GM19463 (cell line): ENCODE results near the gene TNFSF4.
"Not testable (repeated sequence)": the region's sequence is repeated elsewhere in the genome, so short reads cannot be mapped to it uniquely, and the experiment has no call there.

Experiments
- ATAC-seq: cut with Tn5 transposase; IDR thresholded peaks from one replicate; pipeline ENCODE4 v1.9.1; 2021; ENCODE audit warnings: mild to moderate bottlenecking, moderate library complexity; ENCODE audit not compliant: unreplicated experiment

TNFSF4 gene

DNA sequence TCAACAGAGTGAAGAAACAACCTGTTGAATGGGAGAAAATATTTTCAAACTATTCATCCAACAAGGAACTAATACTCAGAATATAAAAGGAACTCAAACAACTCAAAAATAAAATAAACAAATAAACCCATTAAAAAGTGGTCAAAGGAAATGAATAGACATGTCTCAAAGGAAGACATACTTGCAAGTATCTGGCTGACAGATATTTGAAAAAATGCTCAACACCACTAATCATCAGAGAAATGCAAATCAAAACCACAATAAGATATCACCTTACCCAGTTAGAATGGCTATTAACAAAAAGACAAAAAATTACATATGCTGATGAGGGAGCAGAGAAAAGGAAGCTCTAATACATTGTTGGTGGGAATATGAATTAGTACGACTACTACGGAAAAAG lies 38.2 kb downstream of the TNFSF4 start:
- no peak for ATAC-seq

DNA sequence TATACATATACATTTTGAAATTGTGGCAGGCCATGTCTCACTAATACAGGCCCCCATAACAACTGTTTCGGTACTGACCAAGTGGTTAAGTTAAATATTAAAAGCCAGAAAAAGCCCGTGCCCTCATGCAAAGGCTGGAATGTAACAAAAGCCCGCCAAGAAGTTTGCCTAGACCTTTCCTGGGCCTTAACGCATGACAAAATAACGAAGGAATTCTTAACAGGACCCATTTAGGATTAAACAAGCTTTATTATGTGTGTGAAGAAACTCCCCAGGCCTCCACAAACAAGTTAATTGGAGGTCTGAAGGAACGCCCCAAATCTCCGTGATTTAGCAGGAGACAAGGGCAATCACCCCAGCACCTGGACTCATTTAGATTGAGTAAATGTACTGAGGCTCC lies 42.4 kb downstream of the TNFSF4 start:
- ATAC-seq, result no peak

DNA sequence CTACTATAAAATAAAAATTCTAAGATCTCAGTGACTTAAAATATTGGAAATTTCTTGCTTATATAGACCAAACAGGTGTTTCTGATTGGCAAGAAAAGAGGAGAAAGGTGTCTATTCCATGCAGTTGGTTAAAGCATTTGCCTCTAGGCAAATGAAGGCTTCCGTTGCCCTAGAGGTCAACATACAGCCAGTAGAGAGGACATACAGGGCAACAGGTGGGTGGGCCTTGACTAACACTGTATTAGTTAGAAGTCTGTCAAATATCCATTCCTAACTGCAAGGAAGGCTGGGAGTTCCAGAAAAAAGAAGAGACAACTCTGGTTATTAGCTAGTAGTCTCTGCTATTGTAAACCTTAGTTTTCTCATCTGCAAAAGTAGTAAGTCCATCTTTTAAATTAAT lies 43.0 kb downstream of the TNFSF4 start:
- no peak for ATAC-seq

DNA sequence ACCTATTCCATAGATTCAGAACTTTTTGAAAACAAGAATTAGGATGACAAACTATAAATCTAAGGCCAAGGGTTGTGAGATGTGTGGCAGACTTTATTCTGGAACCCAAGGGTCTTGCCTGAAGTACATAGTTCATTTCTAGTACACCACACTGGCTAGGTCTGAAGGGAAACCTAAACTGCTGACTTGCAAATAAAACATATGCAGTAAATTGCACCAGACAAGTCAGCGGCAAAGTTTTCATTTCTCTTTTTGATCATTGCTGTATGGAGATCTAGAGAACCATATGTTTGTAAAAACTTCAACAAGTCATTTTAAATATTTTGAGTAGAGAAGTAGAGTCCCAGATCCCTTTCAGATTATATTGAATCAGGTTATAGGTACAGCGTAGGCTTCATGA lies 43.9 kb downstream of the TNFSF4 start:
- ATAC-seq, result no peak

GRCh38 chr1:173162601-173163000 lies 44.5 kb downstream of the TNFSF4 start:
- no peak for ATAC-seq

- ATAC-seq, result no peak
These were observed 45.5 kb downstream of the TNFSF4 start for GRCh38 chr1:173161510-173162221.

DNA sequence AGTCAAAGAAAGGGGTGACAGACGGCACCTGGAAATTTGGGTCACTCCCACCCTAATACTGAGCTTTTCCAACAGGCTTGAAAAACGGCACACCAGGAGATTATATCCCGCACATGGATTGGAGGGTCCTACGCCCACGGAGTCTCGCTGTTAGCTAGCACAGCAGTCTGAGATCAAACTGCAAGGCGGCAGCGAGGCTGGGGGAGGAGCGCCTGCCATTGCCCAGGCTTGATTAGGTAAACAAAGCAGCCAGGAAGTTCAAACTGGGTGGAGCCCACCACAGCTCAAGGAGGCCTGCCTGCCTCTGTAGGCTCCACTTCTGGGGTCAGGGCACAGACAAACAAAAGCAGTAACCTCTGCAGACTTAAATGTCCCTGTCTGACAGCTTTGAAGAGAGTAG lies 53.2 kb downstream of the TNFSF4 start:
- ATAC-seq, result not testable (repeated sequence)

DNA sequence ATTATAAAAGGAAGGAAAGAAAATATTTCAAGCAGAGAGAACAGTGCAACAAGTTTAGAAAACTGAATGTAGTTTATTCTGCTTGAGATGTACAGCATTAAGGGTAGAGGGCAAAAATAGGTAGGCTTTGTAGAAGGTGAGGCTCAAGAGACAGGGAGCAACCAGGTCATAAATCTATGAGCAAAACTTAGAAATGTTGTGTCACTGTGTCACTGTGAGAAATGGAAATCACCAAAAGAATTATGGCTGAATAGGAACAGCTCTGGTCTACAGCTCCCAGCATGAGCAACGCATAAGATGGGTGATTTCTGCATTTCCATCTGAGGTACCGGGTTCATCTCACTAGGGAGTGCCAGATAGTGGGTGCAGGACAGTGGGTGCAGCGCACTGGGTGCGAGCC lies 53.6 kb downstream of the TNFSF4 start:
- ATAC-seq, result no peak

DNA sequence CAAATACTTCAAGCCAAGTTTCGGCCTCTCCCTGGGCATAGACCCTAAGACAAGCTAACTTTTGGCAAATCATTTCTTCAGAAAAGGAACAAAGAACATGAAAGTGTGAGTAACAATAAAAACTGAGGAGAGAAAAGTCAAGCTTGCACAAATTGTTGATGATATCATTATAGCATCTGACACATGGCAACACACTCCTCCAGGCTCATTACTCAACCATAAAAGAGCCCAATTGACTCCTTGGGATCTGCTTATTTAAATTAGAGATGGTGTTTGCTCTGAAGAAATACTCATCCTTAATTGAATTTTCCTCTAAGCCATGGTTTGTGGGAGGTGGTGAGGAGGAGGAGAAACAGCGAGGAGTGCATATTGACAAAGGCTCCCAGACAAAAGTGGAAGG lies 54.5 kb downstream of the TNFSF4 start:
- ATAC-seq, result no peak

- ATAC-seq, result no peak
These were observed 56.3 kb downstream of the TNFSF4 start for GRCh38 chr1:173150795-173151194.

DNA sequence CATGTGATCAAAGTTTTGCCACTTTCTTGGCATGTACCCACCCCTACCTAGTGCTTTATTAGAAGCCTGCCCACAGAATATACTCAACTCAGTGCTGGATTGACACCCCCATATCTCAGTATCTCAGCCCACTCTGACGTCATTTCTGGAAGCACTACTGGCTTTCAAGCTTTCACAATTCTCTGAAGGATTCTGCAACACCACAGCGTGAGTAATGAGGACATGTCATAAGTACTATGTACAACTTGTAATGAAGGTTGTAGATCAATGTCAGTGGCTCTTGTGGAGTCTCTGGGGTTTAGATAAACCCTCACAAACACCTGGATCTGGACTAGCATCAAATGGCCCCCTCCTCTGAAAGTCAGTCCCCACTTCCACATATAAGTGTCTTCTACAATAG lies 57.2 kb downstream of the TNFSF4 start:
- no peak for ATAC-seq

GRCh38 chr1:173148971-173149370 lies 58.2 kb downstream of the TNFSF4 start:
- ATAC-seq, result no peak

DNA sequence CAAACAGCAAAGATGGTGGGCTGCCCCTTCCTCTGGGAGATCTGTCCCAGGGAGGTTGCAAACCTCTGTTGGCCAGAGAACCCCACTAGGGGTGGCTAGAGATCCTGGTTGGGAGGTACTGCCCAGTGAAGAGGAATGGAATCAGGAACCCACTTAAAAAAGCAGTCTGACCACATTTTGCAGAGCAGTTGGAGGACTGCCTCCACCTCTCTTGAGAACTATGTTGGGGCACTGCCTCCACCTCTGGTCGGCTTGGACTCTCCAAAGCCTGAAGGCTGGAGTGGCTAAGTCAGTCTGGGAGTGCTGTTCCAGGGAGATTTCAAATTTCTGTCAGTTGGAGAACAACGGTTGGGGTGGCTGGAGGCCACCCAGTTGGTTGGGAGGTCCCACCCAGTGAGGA lies 58.6 kb downstream of the TNFSF4 start:
- ATAC-seq, result no peak

- ATAC-seq, result no peak
These were observed 66.4 kb downstream of the TNFSF4 start for GRCh38 chr1:173140733-173141132.

DNA sequence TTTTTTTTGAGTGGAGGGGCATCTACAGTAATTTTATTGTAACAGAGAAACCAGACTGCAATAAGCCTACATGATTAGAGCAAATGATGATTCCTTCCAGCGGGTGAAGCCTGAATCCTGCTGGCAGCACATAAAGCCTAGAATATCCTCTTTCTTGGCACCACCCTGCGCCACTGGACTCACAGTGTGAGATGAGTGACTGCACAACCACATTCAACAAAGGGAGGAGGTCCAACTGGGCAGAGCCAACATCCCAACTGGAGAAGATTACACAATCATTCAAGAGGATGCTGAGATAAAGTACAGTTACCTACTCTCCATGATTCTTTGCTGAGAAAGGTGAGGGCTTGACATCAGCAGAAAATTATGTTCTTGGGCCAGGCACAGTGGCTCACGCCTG lies 67.4 kb downstream of the TNFSF4 start:
- ATAC-seq, result no peak

DNA sequence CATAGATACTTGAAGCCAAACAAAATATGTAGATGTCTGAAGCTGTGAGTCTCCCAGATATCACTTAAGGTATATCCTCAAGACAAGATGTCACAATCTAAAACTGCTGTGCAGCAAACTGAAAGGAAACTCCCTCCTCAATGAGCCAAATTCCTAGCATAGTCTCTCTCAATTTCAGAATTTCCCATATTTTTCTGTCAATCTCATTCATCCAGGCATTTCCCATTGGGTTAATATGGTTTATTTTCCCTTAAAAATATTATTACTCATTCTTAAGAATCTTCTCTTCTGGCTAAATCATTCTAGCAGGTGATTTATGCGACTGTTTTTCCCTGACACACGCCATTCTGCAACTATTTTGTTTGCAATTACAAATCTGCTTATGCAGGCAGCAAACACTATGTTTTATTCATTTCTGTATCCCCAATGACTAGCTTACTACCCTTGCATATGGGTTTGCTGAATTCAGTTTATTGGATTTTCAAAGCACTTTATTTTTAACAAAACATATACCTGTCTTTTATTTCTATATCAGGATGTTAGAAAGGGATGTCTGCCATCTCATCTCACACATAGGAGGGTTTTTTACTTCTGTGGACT lies 69.9 kb downstream of the TNFSF4 start:
- ATAC-seq, result no peak

- no peak for ATAC-seq
These were observed 72.3 kb downstream of the TNFSF4 start for GRCh38 chr1:173134800-173135199.

DNA sequence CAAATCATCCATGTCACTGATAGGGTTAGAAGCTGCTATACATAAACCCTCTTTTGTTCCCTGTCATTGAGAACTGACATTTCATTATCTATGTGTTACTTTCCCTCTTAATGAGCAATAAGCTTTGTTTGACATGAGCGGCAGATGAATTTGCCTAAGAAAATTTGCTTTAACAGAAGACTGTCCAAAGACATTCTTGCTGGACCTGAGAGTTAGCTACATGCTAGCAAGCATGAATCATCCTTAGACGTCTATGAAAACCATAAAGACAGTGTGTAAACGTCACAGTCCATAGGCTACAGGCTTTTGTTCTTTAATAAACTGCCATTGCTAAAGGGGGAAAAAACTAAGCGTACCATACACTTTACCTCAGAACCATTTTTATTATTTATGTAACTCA lies 73.1 kb downstream of the TNFSF4 start:
- ATAC-seq, result no peak
